GM18517 (cell line): Measurements from ENCODE around the gene TBC1D3C.
"Not testable (repeated sequence)": the region's sequence is repeated elsewhere in the genome, so short reads cannot be mapped to it uniquely, and the experiment has no call there.

Experiments
- ATAC-seq: cut with Tn5 transposase; IDR thresholded peaks from one replicate; pipeline ENCODE4 v1.9.1; 2021; ENCODE audit warnings: mild to moderate bottlenecking, moderate library complexity; ENCODE audit not compliant: unreplicated experiment

The TBC1D3C gene

GRCh38 chr17:38068534-38068933 is at the start of gene TBC1D3C:
TBC1D3C (minus strand) TSS chr17:38068634; CDS start chr17:38067066, 1,568 bp downstream.
- ATAC-seq, result not testable (repeated sequence)

GRCh38 chr17:38099262-38099661 is 30.8 kb upstream of the TBC1D3C start:
- not testable (repeated sequence) for ATAC-seq

GRCh38 chr17:38094059-38094694 is 25.7 kb upstream of the TBC1D3C start:
- not testable (repeated sequence) for ATAC-seq

- ATAC-seq, result not testable (repeated sequence)
Measured at GRCh38 chr17:38088120-38088519, 19.7 kb upstream of the TBC1D3C start.

- ATAC-seq, result not testable (repeated sequence)
Measured at GRCh38 chr17:38087344-38087743, 18.9 kb upstream of the TBC1D3C start.
